H7 (cell line): ENCODE data around the gene GART. TPM values are rescaled to one million over a fixed set of nuclear protein-coding genes. Genes with fewer than 3 reads are reported as not detected.

Experiments used
- DNase-seq: peaks from one replicate; pipeline ENCODE4 v3.0.0; 2012
- H3K27me3 ChIP-seq: 2 replicates; pipeline ENCODE4 v1.6.0; 2011; ENCODE audit warnings: mild to moderate bottlenecking, low read length; ENCODE audit not compliant: control insufficient read depth, insufficient read depth
- H3K36me3 ChIP-seq: replicated peaks from 2 replicates; pipeline ENCODE4 v1.5.1; 2011; ENCODE audit warnings: low read length; ENCODE audit not compliant: control insufficient read depth, insufficient read depth
- H3K4me3 ChIP-seq: 2 replicates; pipeline ENCODE4 v1.5.1; 2011; ENCODE audit warnings: low read depth, mild to moderate bottlenecking, control low read depth, low read length, moderate library complexity; ENCODE audit not compliant: insufficient read depth
- total RNA-seq: library from RNA; depleted of rRNA; stranded (reverse); fragments of >200 nt; shearing (Covaris generic); gene quantifications from 2 replicates; pipeline ENCODE4 v1.2.3, GENCODE V29; 2014

Gene GART
- total RNA-seq, 1 experiment from 2014 or later = 144 TPM

GRCh38 chr21:33561373-33561772 is 19.5 kb upstream of the GART start:
- peaks cover 35% of the 10 kb centered on the region for H3K36me3 ChIP-seq
- no peak overlapping the region for H3K4me3 ChIP-seq
- no peak for DNase-seq
- H3K27me3 ChIP-seq = no peaks in the 10 kb centered on the region

GRCh38 chr21:33560965-33561364 is 19.0 kb upstream of the GART start:
- no peaks in the 10 kb centered on the region for H3K27me3 ChIP-seq
- peaks cover 35% of the 10 kb centered on the region for H3K36me3 ChIP-seq
- H3K4me3 ChIP-seq = no peak overlapping the region
- DNase-seq = no peak

GRCh38 chr21:33559813-33560212 is 17.9 kb upstream of the GART start:
- Histone ChIP-seq H3K27me3 (no peaks in the 10 kb centered on the region), H3K36me3 (peaks cover 38% of the 10 kb centered on the region), H3K4me3 (no peak overlapping the region)
- DNase-seq = no peak

- no peaks in the 10 kb centered on the region for H3K27me3 ChIP-seq
- H3K4me3 ChIP-seq = no peak overlapping the region
- peaks cover 46% of the 10 kb centered on the region for H3K36me3 ChIP-seq
- DNase-seq = no peak
Observed at GRCh38 chr21:33558777-33559421, 17.0 kb upstream of the GART start.

- no peaks in the 10 kb centered on the region for H3K27me3 ChIP-seq
- peaks cover 57% of the 10 kb centered on the region for H3K36me3 ChIP-seq
- no peak for DNase-seq
- H3K4me3 ChIP-seq = no peak overlapping the region
Observed at GRCh38 chr21:33557447-33557846, 15.5 kb upstream of the GART start.

DNA sequence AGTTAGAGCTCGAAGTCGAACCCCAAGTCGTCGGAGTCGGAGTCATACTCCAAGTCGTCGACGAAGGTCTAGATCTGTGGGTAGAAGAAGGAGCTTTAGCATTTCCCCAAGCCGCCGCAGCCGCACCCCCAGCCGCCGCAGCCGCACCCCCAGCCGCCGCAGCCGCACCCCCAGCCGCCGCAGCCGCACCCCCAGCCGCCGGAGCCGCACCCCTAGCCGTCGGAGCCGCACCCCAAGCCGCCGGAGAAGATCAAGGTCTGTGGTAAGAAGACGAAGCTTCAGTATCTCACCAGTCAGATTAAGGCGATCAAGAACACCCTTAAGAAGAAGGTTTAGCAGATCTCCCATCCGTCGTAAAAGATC is 13.0 kb upstream of the GART start:
- Histone ChIP-seq H3K27me3 (no peaks in the 10 kb centered on the region), H3K4me3 (no peak overlapping the region), H3K36me3 (peaks cover 62% of the 10 kb centered on the region)
- no peak for DNase-seq

DNA sequence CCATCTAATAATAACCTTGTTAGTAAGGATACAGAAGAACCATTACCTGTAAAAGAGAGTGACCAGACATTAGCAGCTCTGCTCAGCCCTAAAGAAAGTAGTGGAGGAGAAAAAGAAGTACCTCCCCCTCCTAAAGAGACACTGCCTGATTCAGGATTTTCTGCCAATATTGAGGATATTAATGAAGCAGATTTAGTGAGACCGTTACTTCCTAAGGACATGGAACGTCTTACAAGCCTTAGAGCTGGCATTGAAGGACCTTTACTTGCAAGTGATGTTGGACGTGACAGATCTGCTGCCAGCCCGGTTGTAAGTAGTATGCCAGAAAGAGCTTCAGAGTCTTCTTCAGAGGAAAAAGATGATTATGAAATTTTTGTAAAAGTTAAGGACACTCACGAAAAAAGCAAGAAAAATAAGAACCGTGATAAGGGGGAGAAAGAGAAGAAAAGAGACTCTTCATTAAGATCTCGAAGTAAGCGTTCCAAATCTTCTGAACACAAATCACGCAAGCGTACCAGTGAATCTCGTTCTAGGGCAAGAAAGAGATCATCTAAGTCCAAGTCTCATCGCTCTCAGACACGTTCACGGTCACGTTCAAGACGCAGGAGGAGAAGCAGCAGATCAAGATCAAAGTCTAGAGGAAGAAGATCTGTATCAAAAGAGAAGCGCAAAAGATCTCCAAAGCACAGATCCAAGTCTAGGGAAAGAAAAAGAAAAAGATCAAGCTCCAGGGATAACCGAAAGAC is 12.5 kb upstream of the GART start:
- H3K4me3 ChIP-seq = no peak overlapping the region
- H3K36me3 ChIP-seq = peaks cover 61% of the 10 kb centered on the region
- no peaks in the 10 kb centered on the region for H3K27me3 ChIP-seq
- DNase-seq = no peak

DNA sequence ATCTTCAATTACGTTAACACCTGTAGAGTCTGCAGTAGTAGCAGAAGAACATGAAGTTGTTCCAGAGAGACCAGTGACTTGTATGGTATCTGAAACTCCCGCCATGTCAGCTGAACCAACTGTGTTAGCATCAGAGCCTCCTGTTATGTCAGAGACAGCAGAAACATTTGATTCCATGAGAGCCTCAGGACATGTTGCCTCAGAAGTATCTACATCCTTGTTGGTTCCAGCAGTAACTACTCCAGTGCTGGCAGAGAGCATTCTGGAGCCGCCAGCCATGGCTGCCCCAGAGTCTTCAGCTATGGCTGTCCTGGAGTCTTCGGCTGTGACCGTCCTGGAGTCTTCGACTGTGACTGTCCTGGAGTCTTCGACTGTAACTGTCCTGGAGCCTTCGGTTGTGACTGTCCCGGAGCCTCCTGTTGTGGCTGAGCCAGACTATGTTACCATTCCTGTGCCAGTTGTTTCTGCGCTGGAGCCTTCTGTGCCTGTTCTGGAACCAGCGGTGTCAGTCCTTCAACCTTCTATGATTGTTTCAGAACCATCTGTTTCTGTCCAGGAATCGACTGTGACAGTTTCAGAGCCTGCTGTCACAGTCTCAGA is 11.2 kb upstream of the GART start:
- peaks cover 60% of the 10 kb centered on the region for H3K36me3 ChIP-seq

GRCh38 chr21:33552093-33552998 is 10.4 kb upstream of the GART start:
- peaks cover 55% of the 10 kb centered on the region for H3K36me3 ChIP-seq
- no peaks in the 10 kb centered on the region for H3K27me3 ChIP-seq
- DNase-seq = no peak
- H3K4me3 ChIP-seq = no peak overlapping the region

More for the DNA sequence above, 11.2 kb upstream of the GART start:
- H3K27me3 ChIP-seq = no peaks in the 10 kb centered on the region
- H3K4me3 ChIP-seq = no peak overlapping the region
- DNase-seq = no peak

DNA sequence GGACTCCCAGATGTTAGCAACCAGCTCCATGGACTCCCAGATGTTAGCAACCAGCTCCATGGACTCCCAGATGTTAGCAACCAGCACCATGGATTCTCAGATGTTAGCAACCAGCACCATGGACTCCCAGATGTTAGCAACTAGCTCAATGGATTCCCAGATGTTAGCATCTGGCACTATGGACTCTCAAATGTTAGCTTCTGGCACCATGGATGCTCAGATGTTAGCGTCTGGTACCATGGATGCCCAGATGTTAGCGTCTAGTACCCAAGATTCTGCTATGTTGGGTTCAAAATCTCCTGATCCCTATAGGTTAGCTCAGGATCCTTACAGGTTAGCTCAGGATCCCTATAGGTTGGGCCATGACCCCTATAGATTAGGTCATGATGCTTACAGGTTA is 9.7 kb upstream of the GART start:
- peaks cover 54% of the 10 kb centered on the region for H3K36me3 ChIP-seq

DNA sequence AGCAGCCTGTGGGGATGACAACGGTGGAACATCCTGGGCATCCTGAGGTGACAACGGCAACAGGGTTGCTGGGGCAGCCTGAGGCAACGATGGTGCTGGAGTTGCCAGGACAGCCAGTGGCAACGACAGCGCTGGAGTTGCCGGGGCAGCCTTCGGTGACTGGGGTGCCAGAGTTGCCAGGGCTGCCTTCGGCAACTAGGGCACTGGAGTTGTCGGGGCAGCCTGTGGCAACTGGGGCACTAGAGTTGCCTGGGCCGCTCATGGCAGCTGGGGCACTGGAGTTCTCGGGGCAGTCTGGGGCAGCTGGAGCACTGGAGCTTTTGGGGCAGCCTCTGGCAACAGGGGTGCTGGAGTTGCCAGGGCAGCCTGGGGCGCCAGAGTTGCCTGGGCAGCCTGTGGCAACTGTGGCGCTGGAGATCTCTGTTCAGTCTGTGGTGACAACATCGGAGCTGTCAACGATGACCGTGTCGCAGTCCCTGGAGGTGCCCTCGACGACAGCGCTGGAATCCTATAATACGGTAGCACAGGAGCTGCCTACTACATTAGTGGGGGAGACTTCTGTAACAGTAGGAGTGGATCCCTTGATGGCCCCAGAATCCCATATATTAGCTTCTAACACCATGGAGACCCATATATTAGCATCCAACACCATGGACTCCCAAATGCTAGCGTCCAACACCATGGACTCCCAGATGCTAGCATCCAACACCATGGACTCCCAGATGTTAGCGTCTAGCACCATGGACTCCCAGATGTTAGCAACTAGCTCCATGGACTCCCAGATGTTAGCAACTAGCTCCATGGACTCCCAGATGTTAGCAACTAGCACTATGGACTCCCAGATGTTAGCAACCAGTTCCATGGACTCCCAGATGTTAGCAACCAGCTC is 9.1 kb upstream of the GART start:
- peaks cover 56% of the 10 kb centered on the region for H3K36me3 ChIP-seq
- no peak overlapping the region for H3K4me3 ChIP-seq
- no peaks in the 10 kb centered on the region for H3K27me3 ChIP-seq
- DNase-seq = no peak

More for the DNA sequence above, 9.7 kb upstream of the GART start:
- no peak overlapping the region for H3K4me3 ChIP-seq
- no peaks in the 10 kb centered on the region for H3K27me3 ChIP-seq
- no peak for DNase-seq

DNA sequence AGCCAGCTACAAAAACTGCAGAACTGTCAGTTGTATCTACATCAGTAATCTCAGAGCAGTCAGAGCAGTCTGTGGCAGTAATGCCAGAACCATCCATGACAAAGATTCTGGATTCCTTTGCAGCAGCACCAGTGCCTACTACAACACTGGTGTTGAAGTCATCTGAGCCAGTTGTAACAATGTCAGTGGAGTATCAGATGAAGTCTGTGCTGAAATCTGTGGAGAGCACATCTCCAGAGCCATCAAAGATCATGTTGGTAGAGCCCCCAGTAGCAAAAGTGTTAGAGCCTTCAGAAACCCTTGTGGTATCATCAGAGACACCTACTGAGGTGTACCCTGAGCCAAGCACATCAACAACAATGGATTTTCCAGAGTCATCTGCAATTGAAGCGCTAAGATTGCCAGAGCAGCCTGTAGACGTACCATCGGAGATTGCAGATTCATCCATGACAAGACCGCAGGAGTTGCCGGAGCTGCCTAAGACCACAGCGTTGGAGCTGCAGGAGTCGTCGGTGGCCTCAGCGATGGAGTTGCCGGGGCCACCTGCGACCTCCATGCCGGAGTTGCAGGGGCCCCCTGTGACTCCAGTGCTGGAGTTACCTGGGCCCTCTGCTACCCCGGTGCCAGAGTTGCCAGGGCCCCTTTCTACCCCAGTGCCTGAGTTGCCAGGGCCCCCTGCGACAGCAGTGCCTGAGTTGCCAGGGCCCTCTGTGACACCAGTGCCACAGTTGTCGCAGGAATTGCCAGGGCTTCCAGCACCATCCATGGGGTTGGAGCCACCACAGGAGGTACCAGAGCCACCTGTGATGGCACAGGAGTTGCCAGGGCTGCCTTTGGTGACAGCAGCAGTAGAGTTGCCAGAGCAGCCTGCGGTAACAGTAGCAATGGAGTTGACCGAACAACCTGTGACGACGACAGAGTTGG is 8.2 kb upstream of the GART start:
- Histone ChIP-seq H3K36me3 (peaks cover 53% of the 10 kb centered on the region), H3K27me3 (no peaks in the 10 kb centered on the region), H3K4me3 (no peak overlapping the region)
- no peak for DNase-seq

- Histone ChIP-seq H3K4me3 (no peak overlapping the region), H3K36me3 (peaks cover 23% of the 10 kb centered on the region), H3K27me3 (no peaks in the 10 kb centered on the region)
- DNase-seq = no peak
Observed at GRCh38 chr21:33546086-33546485, 4.2 kb upstream of the GART start.
